Measurements from ENCODE around the gene UTP3. TPM values are rescaled to one million over a fixed set of nuclear protein-coding genes. Genes with fewer than 3 reads are reported as not detected.
A peak's percentile ranks its signal among the peaks of the same experiment; 100 is the strongest.

The UTP3 gene
- total and polyA plus RNA-seq, 11 donors = 7.3 to 28.9 (median 17.4) TPM

DNA sequence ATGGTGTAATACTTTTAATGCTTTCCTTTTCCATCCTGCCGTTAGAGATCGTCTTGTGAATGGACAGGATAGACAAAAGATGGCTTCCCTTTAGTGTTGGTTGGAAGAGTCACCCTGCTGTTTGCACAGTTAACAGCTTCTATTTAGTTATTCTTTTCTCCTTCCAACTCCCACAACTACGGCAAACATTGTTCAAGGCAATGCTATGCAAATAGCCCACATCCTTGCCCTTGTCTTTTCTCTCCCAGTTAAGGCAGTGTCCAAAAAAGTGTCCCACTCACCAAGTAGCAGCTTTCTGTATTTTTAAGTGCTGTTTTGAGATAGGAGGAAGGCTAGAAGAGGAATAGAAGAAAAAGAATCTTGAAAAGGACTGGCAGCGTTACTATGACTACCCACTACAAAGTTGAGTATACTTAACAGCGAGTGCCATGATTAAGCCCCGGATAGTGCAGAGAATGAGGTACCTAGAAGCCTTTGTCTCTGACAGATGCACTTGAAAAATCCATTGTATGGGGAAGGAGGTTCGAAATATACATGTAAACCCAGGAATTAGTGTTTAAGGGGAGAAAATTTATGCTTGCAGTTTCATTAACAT is 21.4 kb downstream of the UTP3 start:
- 90 to 92% (median 91%) methylated on average over 7 of the region's 7 CpGs for WGBS, 4 donors
- intact Hi-C loops (cut with DNase I) = loop anchor here in 4 of 10 donors (5.0 to 10.0 kb wide), 5 partner anchors 125 to 285 kb away; partner anchors contain the start of genes DCK (in 2 of the 4), GRSF1 (in 2 of the 4) and MOB1B (in 1 of the 4)
- Histone ChIP-seq H3K27me3 (no peaks in the 10 kb centered on the region), H3K9me3 (no peaks in the 10 kb centered on the region), H3K36me3 (no peaks in the 10 kb centered on the region), H3K4me1 (peaks cover 0 to 52% (median 19%) of the 10 kb centered on the region in 12 donors), H3K27ac (no peak overlapping the region), H3K4me3 (no peak overlapping the region)
- DNase-seq (no peak), ATAC-seq (no peak)
- TF ChIP-seq, protein P1, sequence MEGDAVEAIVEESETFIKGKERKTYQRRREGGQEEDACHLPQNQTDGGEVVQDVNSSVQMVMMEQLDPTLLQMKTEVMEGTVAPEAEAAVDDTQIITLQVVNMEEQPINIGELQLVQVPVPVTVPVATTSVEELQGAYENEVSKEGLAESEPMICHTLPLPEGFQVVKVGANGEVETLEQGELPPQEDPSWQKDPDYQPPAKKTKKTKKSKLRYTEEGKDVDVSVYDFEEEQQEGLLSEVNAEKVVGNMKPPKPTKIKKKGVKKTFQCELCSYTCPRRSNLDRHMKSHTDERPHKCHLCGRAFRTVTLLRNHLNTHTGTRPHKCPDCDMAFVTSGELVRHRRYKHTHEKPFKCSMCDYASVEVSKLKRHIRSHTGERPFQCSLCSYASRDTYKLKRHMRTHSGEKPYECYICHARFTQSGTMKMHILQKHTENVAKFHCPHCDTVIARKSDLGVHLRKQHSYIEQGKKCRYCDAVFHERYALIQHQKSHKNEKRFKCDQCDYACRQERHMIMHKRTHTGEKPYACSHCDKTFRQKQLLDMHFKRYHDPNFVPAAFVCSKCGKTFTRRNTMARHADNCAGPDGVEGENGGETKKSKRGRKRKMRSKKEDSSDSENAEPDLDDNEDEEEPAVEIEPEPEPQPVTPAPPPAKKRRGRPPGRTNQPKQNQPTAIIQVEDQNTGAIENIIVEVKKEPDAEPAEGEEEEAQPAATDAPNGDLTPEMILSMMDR (IDR thresholded peaks at IDR 0.05) = no peak
- TF ChIP-seq POLR2A (IDR thresholded peaks at IDR 0.05) = no peak

DNA sequence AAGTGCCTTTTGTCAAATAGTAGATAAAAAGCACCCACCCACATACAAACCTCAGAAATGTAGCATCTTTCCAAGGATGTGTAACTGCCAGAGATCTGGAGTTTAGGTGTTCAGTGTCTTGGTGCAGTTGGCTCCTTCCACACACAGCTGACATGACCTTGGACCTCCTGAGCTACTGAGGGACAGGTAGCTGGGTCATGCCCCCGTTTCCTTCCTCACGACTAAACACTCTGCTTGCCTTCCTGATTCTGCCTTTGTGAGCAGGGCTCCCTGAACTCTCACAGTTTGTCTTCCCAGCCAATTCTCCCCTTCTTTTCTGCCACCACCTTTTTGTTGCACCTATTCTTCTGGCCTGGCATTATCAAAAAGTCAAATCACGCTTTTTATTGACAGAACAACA is 23.3 kb downstream of the UTP3 start:
- DNase-seq (no peak), ATAC-seq (no peak)
- 59 to 74% (median 72%) methylated on average over 3 of the region's 3 CpGs for WGBS, 4 donors
- TF ChIP-seq, protein P1 (IDR thresholded peaks at IDR 0.05) = no peak
- no peak for TF ChIP-seq POLR2A (IDR thresholded peaks at IDR 0.05)
- intact Hi-C loops (cut with DNase I) = loop anchor here in 1 of 10 donors (10.0 kb wide), 1 partner anchor 123 kb away; the partner anchor contains the start of gene GRSF1
- Histone ChIP-seq H3K4me1 (peaks cover 0 to 57% (median 12%) of the 10 kb centered on the region in 12 donors), H3K9me3 (no peaks in the 10 kb centered on the region), H3K27me3 (no peaks in the 10 kb centered on the region), H3K27ac (peak overlapping the region in 1 of 12 donors; percentile 7), H3K36me3 (no peaks in the 10 kb centered on the region), H3K4me3 (no peak overlapping the region)

DNA sequence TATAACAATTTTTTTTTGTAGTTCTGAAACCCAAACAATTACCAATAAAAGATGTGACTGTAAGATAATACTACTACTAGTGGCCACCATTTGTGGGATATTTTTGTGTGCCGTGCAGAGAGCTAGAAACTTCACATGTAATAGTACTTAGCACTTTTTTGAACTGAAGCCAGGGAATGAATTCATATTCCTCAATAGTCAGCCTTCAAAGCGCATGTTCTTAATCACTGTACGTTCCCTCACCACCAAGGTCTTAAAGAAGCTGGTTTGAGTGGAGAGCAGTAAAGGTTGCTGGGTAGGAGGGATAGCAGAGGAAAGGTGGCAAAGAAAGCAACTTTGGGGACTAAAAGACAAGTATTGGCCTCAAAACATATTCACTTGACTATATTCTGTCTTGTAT is 23.8 kb downstream of the UTP3 start:
- H3K4me3 ChIP-seq = no peak overlapping the region
- H3K36me3 ChIP-seq = no peaks in the 10 kb centered on the region
- intact Hi-C loops (cut with DNase I) = loop anchor here in 1 of 10 donors (10.0 kb wide), 1 partner anchor 123 kb away; the partner anchor contains the start of gene GRSF1
- H3K27me3 ChIP-seq = no peaks in the 10 kb centered on the region
- TF ChIP-seq, protein P1 (IDR thresholded peaks at IDR 0.05) = no peak
- no peak for TF ChIP-seq POLR2A (IDR thresholded peaks at IDR 0.05)
- 32 to 45% (median 41%) methylated on average over 3 of the region's 3 CpGs for WGBS, 4 donors
- no peak for DNase-seq
- no peak for ATAC-seq
- H3K27ac ChIP-seq = peak overlapping the region in 1 of 12 donors; percentile 71
- H3K4me1 ChIP-seq = peaks cover 0 to 51% (median 7%) of the 10 kb centered on the region in 12 donors
- H3K9me3 ChIP-seq = no peaks in the 10 kb centered on the region

DNA sequence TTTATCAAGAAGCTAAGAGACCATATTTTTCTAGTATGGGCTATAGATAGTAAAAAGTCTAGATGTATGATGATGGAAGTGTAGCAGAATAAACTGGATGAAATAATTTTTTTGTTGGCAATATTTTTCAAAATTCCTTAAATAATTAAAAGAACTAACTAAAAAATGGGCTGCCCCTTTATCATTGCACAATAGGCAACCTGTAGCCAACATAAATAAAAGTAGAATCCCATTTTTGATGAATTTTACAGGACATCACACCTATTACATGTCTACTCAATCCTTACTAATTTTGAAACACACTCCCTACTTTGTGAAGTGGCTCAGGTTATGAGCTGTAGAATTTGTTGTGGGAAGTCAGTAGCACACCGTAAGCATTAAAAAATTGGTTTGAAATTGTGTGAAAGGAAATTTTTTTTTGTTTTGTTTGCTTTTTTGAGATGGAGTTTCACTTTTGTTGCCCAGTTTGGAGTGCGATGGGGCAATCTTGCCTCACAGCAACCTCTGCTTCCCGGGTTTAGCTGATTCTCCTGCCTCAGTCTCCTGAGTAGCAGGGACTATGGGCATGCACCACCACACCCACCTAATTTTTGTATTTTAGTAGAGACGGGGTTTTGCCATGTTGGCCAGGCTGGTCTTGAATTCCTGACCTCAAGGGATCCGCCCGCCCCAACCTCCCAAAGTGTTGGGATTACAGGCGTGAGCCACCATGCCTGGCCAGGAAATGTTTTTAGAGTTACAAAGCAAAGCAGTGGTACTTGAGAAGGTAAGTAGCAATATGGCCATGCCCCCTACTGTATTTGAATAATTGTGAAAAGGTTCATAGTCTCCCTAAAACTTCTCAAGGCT is 24.5 kb downstream of the UTP3 start:
- 87 to 94% (median 93%) methylated on average over 7 of the region's 7 CpGs for WGBS, 4 donors
- no peak overlapping the region for H3K4me3 ChIP-seq
- DNase-seq = no peak
- no peak for ATAC-seq
- H3K36me3 ChIP-seq = no peaks in the 10 kb centered on the region
- H3K27me3 ChIP-seq = no peaks in the 10 kb centered on the region
- peaks cover 0 to 49% (median 6%) of the 10 kb centered on the region in 12 donors for H3K4me1 ChIP-seq
- H3K27ac ChIP-seq = peak overlapping the region in 1 of 12 donors; percentile 71
- TF ChIP-seq POLR2A (IDR thresholded peaks at IDR 0.05) = no peak
- TF ChIP-seq, protein P1 (IDR thresholded peaks at IDR 0.05) = no peak
- H3K9me3 ChIP-seq = no peaks in the 10 kb centered on the region
- intact Hi-C loops (cut with DNase I) = loop anchor here in 1 of 10 donors (10.0 kb wide), 1 partner anchor 122 kb away; the partner anchor contains the start of gene GRSF1

Data from heart left ventricle (tissue), 16 donors.